ENCODE data around the gene TMEM134. TPM values are rescaled to one million over a fixed set of nuclear protein-coding genes. Genes with fewer than 3 reads are reported as not detected.
A peak's percentile ranks its signal among the peaks of the same experiment; 100 is the strongest.

Gene TMEM134
- total RNA-seq, 4 donors from 2014 or later, result 109 to 205 (median 145) TPM

DNA sequence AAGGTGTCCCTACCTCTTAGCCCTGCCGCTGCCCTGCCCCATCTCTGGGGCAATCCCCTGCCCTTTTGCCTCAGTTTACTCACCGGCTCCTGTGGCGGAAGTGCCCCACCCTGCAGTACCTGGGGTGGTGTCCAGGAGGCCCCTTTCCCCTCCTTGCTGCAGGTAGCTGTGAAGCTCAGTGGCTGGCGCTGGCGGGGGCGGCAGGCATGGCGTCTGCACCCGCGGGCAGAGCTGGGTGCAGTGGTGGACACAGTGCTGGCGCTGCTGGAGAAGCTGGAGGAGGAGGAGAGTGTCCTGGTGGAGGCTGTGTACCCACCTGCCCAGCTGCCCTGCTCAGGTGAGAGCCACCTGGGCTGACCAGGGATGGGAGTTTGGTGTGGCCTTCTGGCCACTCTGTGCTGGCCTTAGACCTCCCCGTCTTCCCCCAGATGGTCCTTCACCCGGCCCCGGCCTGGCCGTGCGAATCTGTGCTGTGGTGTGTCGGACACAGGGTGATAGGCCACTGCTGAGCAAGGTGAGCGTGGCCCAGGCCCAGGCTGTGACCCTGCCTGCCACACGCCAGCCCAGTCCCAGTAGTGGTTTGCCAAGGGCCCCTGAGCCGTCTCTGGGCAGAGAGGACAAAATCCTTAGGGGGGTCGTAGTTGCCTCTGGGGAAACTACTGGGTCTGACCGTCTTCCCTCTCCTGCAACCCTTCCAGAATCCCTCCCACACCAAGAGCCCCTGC is 49.6 kb downstream of the TMEM134 start:
- peaks cover 0 to 5% (median 0%) of the 10 kb centered on the region in 4 donors for H3K27me3 ChIP-seq
- DNase-seq, result no peak
- intact Hi-C loops (cut with DNase I), result no loop called here
- H3K4me3 ChIP-seq, result no peak overlapping the region
- H3K4me1 ChIP-seq, result peaks cover 42 to 84% (median 59%) of the 10 kb centered on the region in 3 donors
- no peaks in the 10 kb centered on the region for H3K36me3 ChIP-seq
- H3K27ac ChIP-seq, result peak overlapping the region; percentile 4 to 97 (median 44)
- WGBS, 2 donors, result 71% methylated on average over 1 of the region's 21 CpGs; no CpG with 5 or more reads in 1 of the 2 donors
- TF ChIP-seq, protein P1, sequence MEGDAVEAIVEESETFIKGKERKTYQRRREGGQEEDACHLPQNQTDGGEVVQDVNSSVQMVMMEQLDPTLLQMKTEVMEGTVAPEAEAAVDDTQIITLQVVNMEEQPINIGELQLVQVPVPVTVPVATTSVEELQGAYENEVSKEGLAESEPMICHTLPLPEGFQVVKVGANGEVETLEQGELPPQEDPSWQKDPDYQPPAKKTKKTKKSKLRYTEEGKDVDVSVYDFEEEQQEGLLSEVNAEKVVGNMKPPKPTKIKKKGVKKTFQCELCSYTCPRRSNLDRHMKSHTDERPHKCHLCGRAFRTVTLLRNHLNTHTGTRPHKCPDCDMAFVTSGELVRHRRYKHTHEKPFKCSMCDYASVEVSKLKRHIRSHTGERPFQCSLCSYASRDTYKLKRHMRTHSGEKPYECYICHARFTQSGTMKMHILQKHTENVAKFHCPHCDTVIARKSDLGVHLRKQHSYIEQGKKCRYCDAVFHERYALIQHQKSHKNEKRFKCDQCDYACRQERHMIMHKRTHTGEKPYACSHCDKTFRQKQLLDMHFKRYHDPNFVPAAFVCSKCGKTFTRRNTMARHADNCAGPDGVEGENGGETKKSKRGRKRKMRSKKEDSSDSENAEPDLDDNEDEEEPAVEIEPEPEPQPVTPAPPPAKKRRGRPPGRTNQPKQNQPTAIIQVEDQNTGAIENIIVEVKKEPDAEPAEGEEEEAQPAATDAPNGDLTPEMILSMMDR (IDR thresholded peaks at IDR 0.05), result no peak
- TF ChIP-seq POLR2A (IDR thresholded peaks at IDR 0.05), result no peak
- no peaks in the 10 kb centered on the region for H3K9me3 ChIP-seq

GRCh38 chr11:67418476-67419281 is 50.4 kb downstream of the TMEM134 start:
- Histone ChIP-seq H3K36me3 (no peaks in the 10 kb centered on the region), H3K27me3 (peaks cover 0 to 5% (median 0%) of the 10 kb centered on the region in 4 donors), H3K4me3 (no peak overlapping the region), H3K27ac (peak overlapping the region; percentile 4 to 62 (median 61)), H3K4me1 (peaks cover 42 to 84% (median 59%) of the 10 kb centered on the region in 3 donors), H3K9me3 (no peaks in the 10 kb centered on the region)
- whole genome bisulfite sequencing, 2 donors, result 20 to 37% methylated on average over 2 to 12 of the region's 26 CpGs
- TF ChIP-seq, protein P1 (IDR thresholded peaks at IDR 0.05), result no peak
- no peak for TF ChIP-seq POLR2A (IDR thresholded peaks at IDR 0.05)
- DNase-seq, result no peak
- intact Hi-C loops (cut with DNase I), result no loop called here

GRCh38 chr11:67417425-67417824 is 51.6 kb downstream of the TMEM134 start:
- no peak for TF ChIP-seq POLR2A (IDR thresholded peaks at IDR 0.05)
- TF ChIP-seq, protein P1 (IDR thresholded peaks at IDR 0.05), result no peak
- H3K27me3 ChIP-seq, result peaks cover 0 to 13% (median 0%) of the 10 kb centered on the region in 4 donors
- H3K27ac ChIP-seq, result peak overlapping the region; percentile 31 to 78 (median 60)
- H3K36me3 ChIP-seq, result no peaks in the 10 kb centered on the region
- 55% methylated on average over 4 of the region's 12 CpGs; no CpG with 5 or more reads in 1 of the 2 donors for WGBS, 2 donors
- H3K4me1 ChIP-seq, result peaks cover 42 to 75% (median 52%) of the 10 kb centered on the region in 3 donors
- intact Hi-C loops (cut with DNase I), result no loop called here
- no peaks in the 10 kb centered on the region for H3K9me3 ChIP-seq
- no peak for DNase-seq
- no peak overlapping the region for H3K4me3 ChIP-seq

DNA sequence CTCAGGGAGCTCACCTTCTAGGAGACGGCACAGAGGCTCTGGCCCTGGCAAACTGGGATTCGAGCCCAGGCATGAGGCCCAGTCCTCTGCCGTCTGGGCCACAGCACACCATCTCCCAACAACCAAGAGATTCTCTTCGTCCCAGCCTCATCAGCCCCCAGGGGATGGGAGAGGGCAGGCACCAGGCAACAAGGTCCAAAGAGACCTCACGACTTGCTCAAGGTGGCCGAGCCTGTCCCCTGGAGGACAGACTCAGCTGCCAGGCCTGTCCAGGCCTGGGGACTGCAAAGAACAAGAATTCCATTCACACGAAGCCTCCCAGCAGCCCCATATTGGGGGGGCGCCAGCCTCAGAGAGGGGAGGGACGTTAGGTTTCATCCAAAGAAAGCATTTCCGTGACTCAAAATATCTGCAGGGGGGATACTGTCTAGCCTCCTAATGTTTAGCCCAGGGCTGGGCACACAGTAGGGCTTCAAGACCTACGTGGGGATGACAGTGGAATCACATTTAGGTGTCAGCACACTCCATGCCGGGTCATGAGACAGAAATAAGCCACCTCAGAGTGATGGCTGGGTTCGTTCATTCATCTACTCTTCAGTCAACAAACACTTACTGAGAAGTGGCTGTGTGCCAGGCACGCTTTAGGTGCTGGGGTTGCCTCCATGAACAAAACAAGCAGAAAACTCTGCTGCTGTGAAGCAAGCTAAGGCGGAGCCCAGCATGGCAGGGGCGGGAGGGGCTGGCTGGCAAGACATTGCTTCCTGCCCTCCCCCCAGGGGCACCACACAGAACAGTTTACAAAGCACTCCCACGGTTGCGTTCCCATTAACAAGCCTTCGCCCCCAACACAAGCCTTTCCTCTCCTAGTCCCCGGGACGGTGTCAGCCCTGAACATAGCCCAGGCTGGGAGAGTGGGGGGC is 52.4 kb downstream of the TMEM134 start:
- 35 to 43% methylated on average over 4 to 5 of the region's 21 CpGs for WGBS, 2 donors
- Histone ChIP-seq H3K4me1 (peaks cover 42 to 73% (median 52%) of the 10 kb centered on the region in 3 donors), H3K4me3 (no peak overlapping the region), H3K36me3 (no peaks in the 10 kb centered on the region), H3K27me3 (peaks cover 0 to 21% (median 0%) of the 10 kb centered on the region in 4 donors), H3K27ac (peak overlapping the region; percentile 31 to 78 (median 60)), H3K9me3 (no peaks in the 10 kb centered on the region)
- TF ChIP-seq, protein P1 (IDR thresholded peaks at IDR 0.05), result no peak
- TF ChIP-seq POLR2A (IDR thresholded peaks at IDR 0.05), result no peak
- DNase-seq, result no peak
- intact Hi-C loops (cut with DNase I), result no loop called here

All from esophagus squamous epithelium (tissue), 5 donors.